HG02759 (cell line): ENCODE results near the gene PCARE.
"Not testable (repeated sequence)": the region's sequence is repeated elsewhere in the genome, so short reads cannot be mapped to it uniquely, and the experiment has no call there.

Experiments used
- ATAC-seq: cut with Tn5 transposase; IDR thresholded peaks from one replicate; pipeline ENCODE4 v1.9.1; 2021; ENCODE audit warnings: mild to moderate bottlenecking, moderate library complexity; ENCODE audit not compliant: unreplicated experiment

Gene PCARE

GRCh38 chr2:29097569-29097968 is 23.2 kb upstream of the PCARE start:
- no peak for ATAC-seq

DNA sequence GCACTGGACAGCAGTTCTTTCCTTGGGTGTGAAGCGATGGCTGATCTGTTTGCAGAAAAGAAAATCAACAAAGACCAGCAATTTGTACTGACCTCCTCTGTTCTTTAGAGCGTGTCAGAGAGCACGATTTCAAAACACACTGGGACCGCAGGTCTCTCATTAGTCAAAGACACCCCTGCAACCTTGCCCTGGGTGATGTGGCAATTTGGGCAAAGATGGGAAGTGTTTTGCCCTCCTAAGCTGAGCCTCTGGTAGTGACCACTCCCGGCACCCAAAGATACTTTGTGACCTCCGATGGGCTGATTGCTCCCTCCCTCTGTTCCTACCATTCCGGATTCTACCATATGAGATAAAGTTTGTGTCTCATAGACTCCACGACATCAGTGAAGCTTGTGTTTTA is 22.6 kb upstream of the PCARE start:
- ATAC-seq: no peak

DNA sequence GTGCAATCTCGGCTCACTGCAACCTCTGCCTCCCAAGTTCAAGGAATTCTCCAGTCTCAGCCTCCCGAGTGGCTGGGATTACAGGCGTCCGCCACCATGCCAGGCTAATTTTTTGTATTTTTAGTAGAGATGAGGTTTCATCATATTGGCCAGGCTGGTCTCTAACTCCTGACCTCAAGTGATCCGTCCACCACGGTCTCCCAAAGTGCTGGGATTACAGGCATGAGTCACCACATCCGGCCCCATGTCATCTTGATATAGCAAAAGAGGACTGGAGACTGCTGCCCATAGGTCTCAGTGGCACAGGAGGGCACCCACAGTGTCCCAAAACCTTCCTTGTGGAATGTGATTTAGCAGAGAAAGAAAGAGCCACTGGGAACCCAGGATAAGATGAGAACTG is 16.0 kb upstream of the PCARE start:
- ATAC-seq: not testable (repeated sequence)

DNA sequence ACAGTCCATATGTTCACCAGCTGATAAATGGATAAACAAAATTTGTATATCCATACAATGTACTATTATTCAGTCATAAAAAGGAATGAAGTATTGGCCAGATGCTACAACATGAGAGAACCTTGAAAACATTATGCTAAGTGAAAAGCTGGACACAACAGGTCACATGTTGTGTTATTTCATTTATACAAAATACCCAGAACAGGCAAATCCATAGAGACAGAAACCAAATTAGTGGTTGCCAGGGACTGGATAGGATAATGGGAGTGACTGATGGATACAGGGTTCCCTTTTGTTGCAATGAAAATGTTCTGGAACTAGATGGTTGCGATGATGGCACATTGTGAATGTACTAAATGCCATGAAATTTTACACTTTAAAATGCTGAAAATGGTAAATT is 10.2 kb upstream of the PCARE start:
- no peak for ATAC-seq

- peak; percentile 87 for ATAC-seq
Measured at GRCh38 chr2:29082804-29083495, 8.6 kb upstream of the PCARE start.

GRCh38 chr2:29080886-29081743 is 6.8 kb upstream of the PCARE start:
- no peak for ATAC-seq

GRCh38 chr2:29079887-29080286 is 5.6 kb upstream of the PCARE start:
- no peak for ATAC-seq

DNA sequence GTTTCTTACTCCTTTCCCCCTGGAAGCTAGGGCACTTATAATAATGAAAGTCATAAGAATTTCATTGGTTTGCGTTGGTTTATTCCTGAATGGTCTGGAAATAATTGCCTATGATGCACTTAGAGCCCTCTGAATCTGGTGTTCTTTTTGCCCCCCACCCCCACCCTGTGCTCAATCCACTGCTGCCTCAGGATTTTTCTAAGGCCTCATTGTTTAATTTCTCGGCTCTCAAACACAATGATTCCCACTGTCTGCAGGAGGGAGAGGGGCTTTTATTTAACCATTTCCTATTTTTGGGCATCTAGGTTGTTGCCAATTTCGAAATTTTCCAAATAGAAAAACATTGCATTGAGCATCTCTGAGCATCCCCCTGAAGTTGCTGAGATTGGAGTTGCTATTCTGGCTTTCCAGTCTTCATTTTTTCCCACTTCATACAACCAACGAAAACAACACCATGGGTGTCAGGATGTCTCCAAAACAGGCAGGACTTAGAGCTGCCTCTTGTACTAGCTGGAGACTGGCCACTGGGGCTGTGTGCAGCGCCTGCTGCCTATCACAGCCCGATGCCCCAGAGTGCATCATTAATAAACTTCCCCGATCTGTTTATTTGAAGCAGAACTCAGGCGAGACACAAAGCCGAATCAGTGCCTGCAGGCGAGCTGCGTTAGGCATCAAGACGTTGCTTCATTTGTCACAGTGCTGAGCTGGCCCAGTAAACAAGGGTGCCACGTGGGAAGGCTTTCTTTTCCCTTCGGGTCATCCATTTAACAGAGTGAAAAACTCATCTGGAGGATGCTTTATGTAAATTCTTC is 1.8 kb upstream of the PCARE start:
- ATAC-seq: no peak

GRCh38 chr2:29073933-29074332 is 390 bp downstream of the PCARE start:
- ATAC-seq: no peak

GRCh38 chr2:29072971-29073725 is 1.2 kb downstream of the PCARE start:
- ATAC-seq: no peak

- no peak for ATAC-seq
Measured at GRCh38 chr2:29072251-29072650, 2.1 kb downstream of the PCARE start.

- ATAC-seq: no peak
Measured at GRCh38 chr2:29071032-29071975, 3.0 kb downstream of the PCARE start.

DNA sequence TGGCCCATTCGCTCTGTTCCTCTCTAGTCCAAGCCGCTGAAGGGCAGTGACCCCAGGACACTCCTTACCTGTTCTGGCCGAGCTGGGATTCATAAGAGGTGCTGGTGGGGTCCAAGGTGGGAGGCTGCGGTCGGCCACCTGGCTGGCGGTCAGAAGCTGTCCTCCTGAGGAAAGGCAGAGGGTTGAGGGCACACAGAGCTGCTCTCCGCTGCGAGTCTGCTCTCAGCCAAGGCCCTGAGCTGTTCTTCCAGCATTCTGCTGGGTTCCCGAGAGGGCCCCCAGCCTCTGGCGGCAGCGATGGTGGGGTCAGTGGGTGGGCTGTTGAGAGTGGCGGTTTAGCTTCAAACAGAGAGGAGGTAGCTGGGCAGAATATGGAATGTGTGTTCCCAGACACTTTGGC is 3.8 kb downstream of the PCARE start:
- ATAC-seq: no peak

GRCh38 chr2:29068513-29068912 is 5.8 kb downstream of the PCARE start:
- ATAC-seq: no peak

DNA sequence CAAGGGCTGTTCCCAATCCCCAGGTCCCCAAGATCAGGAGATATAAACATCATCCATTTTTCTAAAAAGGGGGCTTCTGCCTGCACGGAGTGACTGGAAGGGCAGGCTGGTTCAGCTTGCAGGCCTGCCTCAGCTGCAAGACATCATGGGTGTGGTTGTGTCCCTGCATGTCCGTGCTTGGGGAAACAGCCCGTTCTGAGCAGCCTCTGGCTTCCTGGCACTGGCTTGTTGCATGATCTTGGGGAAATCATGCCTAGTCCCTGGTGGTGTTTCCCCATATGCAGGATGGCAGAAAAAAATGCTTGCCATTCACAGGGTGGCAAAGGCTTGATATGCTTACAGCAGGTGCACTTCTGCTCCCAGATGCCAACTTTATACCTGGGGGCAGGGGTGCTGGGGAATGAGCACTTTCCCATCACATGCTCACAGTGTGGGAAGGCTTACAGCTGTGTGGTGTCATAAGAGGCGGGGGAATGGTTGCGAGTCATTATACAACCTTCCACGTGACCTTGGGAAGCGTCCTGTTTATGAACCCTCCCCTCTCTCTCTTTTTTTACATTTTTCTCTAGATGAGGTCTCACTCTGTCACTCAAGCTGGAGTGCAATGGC is 7.2 kb downstream of the PCARE start:
- no peak for ATAC-seq

- ATAC-seq: no peak
Measured at GRCh38 chr2:29066271-29066860, 8.0 kb downstream of the PCARE start.

DNA sequence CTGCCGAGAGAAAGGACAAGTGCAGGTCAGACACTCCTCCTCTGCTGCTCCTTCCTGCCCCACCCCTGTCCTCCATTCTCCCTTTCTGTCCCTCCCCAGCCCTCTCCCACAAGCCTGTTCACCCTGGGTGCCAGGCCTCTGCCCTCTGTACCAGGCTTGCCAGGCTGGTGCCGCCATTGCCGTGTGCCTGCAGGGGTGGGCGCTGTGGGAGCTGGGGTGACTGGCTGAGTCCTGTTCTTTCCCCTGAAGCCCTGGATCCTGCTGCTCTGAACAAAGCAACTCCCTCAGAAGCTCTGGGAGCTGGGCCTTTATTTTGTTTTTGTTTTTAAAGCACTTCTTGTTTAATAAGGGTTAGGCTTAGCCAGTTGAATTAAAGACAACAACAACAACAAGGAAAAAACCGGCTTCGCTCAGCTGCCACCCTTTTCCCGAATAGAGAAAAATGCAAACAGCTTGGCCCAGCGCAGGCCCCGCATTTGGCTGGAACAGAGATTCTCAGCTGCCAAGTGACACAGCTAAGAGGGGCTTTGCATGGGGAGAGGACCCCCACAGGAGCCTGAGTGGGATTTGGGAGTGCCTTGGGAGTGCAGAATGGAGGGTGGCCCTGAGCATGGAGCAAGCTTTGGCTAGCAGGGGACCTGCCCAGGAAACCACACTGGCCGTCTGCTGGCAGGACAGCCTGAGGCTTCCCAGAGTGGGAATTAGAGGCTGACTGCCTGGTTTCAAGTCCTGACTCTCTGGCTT is 9.1 kb downstream of the PCARE start:
- no peak for ATAC-seq

DNA sequence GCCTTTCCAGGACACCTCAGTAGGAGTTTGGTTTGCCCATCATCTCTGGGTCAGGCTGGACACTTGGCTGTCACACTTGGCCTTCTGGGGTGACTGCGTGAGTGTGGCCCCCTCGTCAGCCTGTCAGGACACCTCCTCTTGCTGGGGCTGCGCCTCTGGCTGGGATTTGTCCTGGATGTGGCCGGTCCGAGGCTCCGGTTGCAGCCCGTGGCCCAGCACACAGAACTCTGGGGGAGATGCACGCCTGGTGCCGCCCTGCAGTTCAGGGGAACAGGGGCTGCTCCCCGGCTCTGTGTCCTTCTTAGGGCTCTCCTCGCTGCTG is 9.6 kb downstream of the PCARE start:
- ATAC-seq: no peak
